CD14-positive monocyte (primary cell): Measurements from ENCODE around the gene GAMT. TPM values are rescaled to one million over a fixed set of nuclear protein-coding genes. Genes with fewer than 3 reads are reported as not detected.

ENCODE experiments used
- DNase-seq, 3 donors: peaks; one replicate each; pipeline ENCODE4 v3.0.0-alpha.2; 2011 to 2022
- H2AFZ ChIP-seq: 2 replicates; pipeline ENCODE4 v1.6.0; 2012; ENCODE audit warnings: mild to moderate bottlenecking, low read depth, low read length, inconsistent platforms; ENCODE audit not compliant: insufficient read depth, poor library complexity, severe bottlenecking
- H3K27ac ChIP-seq, 2 donors: 1 replicate in 1 of 2; 2 replicates in 1 of 2; pipeline ENCODE4 v1.5.1; 2012 to 2013; ENCODE audit warnings: low read length in 2 of 2, control low read depth in 1 of 2, inconsistent platforms in 1 of 2, low read depth in 1 of 2, mild to moderate bottlenecking in 1 of 2
- H3K27me3 ChIP-seq, 2 donors: one replicate each; pipeline versions ENCODE4 v1.6.0 to v1.6.1; 2011 to 2013; ENCODE audit warnings: low read length in 2 of 2; ENCODE audit not compliant: control insufficient read depth in 2 of 2, insufficient read depth in 2 of 2
- H3K36me3 ChIP-seq, 2 donors: replicated peaks in 1 of 2; 1 replicate in 1 of 2; 2 replicates in 1 of 2; pipeline versions ENCODE4 v1.5.1 to v1.6.1; 2012 to 2013; ENCODE audit warnings: low read length in 2 of 2, control low read depth in 1 of 2, inconsistent platforms in 1 of 2, mild to moderate bottlenecking in 1 of 2; ENCODE audit not compliant: insufficient read depth in 2 of 2, control insufficient read depth in 1 of 2
- H3K4me1 ChIP-seq, 2 donors: 1 replicate in 1 of 2; 2 replicates in 1 of 2; pipeline versions ENCODE4 v1.5.1 to v1.6.1; 2012 to 2013; ENCODE audit warnings: low read length in 2 of 2, control low read depth in 1 of 2, inconsistent platforms in 1 of 2, mild to moderate bottlenecking in 1 of 2, moderate library complexity in 1 of 2; ENCODE audit not compliant: insufficient read depth in 2 of 2, control insufficient read depth in 1 of 2
- H3K4me2 ChIP-seq: replicated peaks from 2 replicates; pipeline ENCODE3; 2012; ENCODE audit warnings: low read length, moderate library complexity, mild to moderate bottlenecking; ENCODE audit not compliant: poor library complexity, severe bottlenecking; ENCODE audit errors: extremely low read depth
- H3K4me3 ChIP-seq, 3 experiments: fragments of 200-600 bp in 1 of 3; sonication (generic) in 1 of 3; replicated peaks in 1 of 3; 1 replicate in 2 of 3; 2 replicates in 1 of 3; pipeline ENCODE4 v1.5.1; 2011 to 2013; ENCODE audit warnings: low read length in 3 of 3, mild to moderate bottlenecking in 3 of 3, control low read depth in 2 of 3, low read depth in 2 of 3, inconsistent platforms in 1 of 3, moderate library complexity in 1 of 3
- H3K79me2 ChIP-seq: 2 replicates; pipeline ENCODE4 v1.6.0; 2012; ENCODE audit warnings: mild to moderate bottlenecking, control low read depth, inconsistent platforms, low read length, moderate library complexity; ENCODE audit not compliant: insufficient read depth
- H3K9ac ChIP-seq: 2 replicates; pipeline ENCODE4 v1.6.0; 2017; ENCODE audit warnings: low read length, mild to moderate bottlenecking; ENCODE audit not compliant: insufficient read depth, poor library complexity, severe bottlenecking
- H3K9me3 ChIP-seq, 2 donors: replicated peaks in 1 of 2; 1 replicate in 1 of 2; 2 replicates in 1 of 2; pipeline versions ENCODE4 v1.5.1 to v1.6.1; 2012 to 2013; ENCODE audit warnings: low read length in 2 of 2, control low read depth in 1 of 2; ENCODE audit not compliant: control insufficient read depth in 1 of 2, insufficient read depth in 1 of 2
- H4K20me1 ChIP-seq: 2 replicates; pipeline ENCODE4 v1.6.0; 2012; ENCODE audit warnings: mild to moderate bottlenecking, low read length, control low read depth, moderate library complexity; ENCODE audit not compliant: insufficient read depth
- H3K27ac Mint-ChIP-seq, 7 donors: one replicate each; pipeline ENCODE4 v1.8.0; 2020; ENCODE audit warnings: mild to moderate bottlenecking in 7 of 7, mixed read lengths in 7 of 7, moderate library complexity in 6 of 7, inconsistent platforms in 2 of 7
- H3K27me3 Mint-ChIP-seq, 3 donors: one replicate each; pipeline ENCODE4 v1.8.0; 2021 to 2022; ENCODE audit warnings: low read depth in 3 of 3, mild to moderate bottlenecking in 3 of 3, mixed read lengths in 3 of 3, moderate library complexity in 3 of 3, inconsistent platforms in 1 of 3
- H3K36me3 Mint-ChIP-seq, 2 donors: one replicate each; pipeline ENCODE4 v1.8.0; 2020; ENCODE audit warnings: mixed read lengths in 2 of 2, inconsistent platforms in 1 of 2, mild to moderate bottlenecking in 1 of 2
- H3K4me1 Mint-ChIP-seq: one replicate; pipeline ENCODE4 v1.8.0; 2020; ENCODE audit warnings: mild to moderate bottlenecking, mixed read lengths
- H3K4me3 Mint-ChIP-seq, 2 donors: one replicate each; pipeline ENCODE4 v1.8.0; 2020; ENCODE audit warnings: mild to moderate bottlenecking in 2 of 2, mixed read lengths in 2 of 2, moderate library complexity in 1 of 2
- H3K9me3 Mint-ChIP-seq, 7 donors: one replicate each; pipeline ENCODE4 v1.8.0; 2020 to 2022; ENCODE audit warnings: mixed read lengths in 7 of 7, mild to moderate bottlenecking in 6 of 7, moderate library complexity in 6 of 7, inconsistent platforms in 2 of 7
- WGBS: methylation state at CpG from one replicate; pipeline ENCODE4 v1.1.5; 2013; ENCODE audit warnings: missing lambda C conversion rate; ENCODE audit not compliant: insufficient coverage; 5-methylcytosine and 5-hydroxymethylcytosine counted together
- intact Hi-C, 2 donors: fragments of 100-400 bp; cut with micrococcal nuclease; formaldehyde crosslinking; loops; one replicate each; pipeline versions ENCODE4 v1.15.0 to v1.15.1; 2023
- polyA minus RNA-seq: library from RNA; depleted of rRNA, polyadenylated mRNA; stranded (reverse); fragments of >200 nt; gene quantifications from 2 replicates; pipeline ENCODE4 v1.2.3, GENCODE V29; 2012
- polyA plus RNA-seq, 3 donors: library from polyadenylated mRNA; depleted of rRNA in 1 of 3; unstranded in 2 of 3; stranded (reverse) in 1 of 3; fragments of 300-500 nt in 2 of 3; fragments of >200 nt in 1 of 3; fragmentation: Illumina TruSeq in 2 of 3; gene quantifications; 1 replicate in 2 of 3; 2 replicates in 1 of 3; pipeline ENCODE4 v1.2.3, GENCODE V29; 2012 to 2021
- total RNA-seq, 12 experiments: library from RNA in 1 of 12; stranded (reverse) in 1 of 12; fragments of 120-200 nt in 1 of 12; gene quantifications; one replicate each; pipeline ENCODE4 v1.2.4 and lab custom pipeline; 2013 to 2026; ENCODE audit warnings: mixed read lengths in 6 of 12, inconsistent platforms in 1 of 12
- TF ChIP-seq, protein P1 (sequence below): fragments of 200-600 bp; IDR thresholded peaks from one replicate; pipeline ENCODE4 v1.8.0; 2022; ENCODE audit warnings: antibody characterized with exemption, mild to moderate bottlenecking

Gene GAMT
- 0.83 TPM for total RNA-seq (2013)
- polyA plus RNA-seq (1 to 10 TPM in 1 of 3 donors, under 1 TPM in 2; 0.95 to 1.3 (median 0.96) TPM), polyA minus RNA-seq (0.83 and 1.4 TPM in 2 replicates), total RNA-seq (lab: John Stamatoyannopoulos, UW) (0 to 2.5 (median 0.35) reads per million in 11 experiments)

- peaks cover 25 to 42% of the 10 kb centered on the region in 2 donors for H3K4me1 ChIP-seq
- H4K20me1 ChIP-seq: no peaks in the 10 kb centered on the region
- peaks cover 29% of the 10 kb centered on the region for H3K4me1 Mint-ChIP-seq
- peak within 1 kb of the TSS; percentile 61 to 79 for H3K4me3 Mint-ChIP-seq
- peak within 1 kb of the TSS; percentile 59 for H3K9ac ChIP-seq
- no peak within 1 kb of the TSS for H3K27ac Mint-ChIP-seq
- peaks cover 0 to 3% (median 1%) of the 10 kb centered on the region in 7 donors for H3K9me3 Mint-ChIP-seq
- no peaks in the 10 kb centered on the region for H3K79me2 ChIP-seq
- no peak within 1 kb of the TSS for H3K27ac ChIP-seq
- H3K4me3 ChIP-seq: peak within 1 kb of the TSS; percentile 6 to 74 (median 21)
- H2AFZ ChIP-seq: peak within 1 kb of the TSS; percentile 73
- TF ChIP-seq, protein P1, sequence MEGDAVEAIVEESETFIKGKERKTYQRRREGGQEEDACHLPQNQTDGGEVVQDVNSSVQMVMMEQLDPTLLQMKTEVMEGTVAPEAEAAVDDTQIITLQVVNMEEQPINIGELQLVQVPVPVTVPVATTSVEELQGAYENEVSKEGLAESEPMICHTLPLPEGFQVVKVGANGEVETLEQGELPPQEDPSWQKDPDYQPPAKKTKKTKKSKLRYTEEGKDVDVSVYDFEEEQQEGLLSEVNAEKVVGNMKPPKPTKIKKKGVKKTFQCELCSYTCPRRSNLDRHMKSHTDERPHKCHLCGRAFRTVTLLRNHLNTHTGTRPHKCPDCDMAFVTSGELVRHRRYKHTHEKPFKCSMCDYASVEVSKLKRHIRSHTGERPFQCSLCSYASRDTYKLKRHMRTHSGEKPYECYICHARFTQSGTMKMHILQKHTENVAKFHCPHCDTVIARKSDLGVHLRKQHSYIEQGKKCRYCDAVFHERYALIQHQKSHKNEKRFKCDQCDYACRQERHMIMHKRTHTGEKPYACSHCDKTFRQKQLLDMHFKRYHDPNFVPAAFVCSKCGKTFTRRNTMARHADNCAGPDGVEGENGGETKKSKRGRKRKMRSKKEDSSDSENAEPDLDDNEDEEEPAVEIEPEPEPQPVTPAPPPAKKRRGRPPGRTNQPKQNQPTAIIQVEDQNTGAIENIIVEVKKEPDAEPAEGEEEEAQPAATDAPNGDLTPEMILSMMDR: peak; percentile 64
- WGBS: under 1% methylated on average over 76 of the region's 87 CpGs
- H3K36me3 Mint-ChIP-seq: peaks cover 0 to 3% of the 10 kb centered on the region in 2 donors
- intact Hi-C loops: no loop called here
- H3K27me3 ChIP-seq: peaks cover 4 to 32% of the 10 kb centered on the region in 2 donors
- H3K27me3 Mint-ChIP-seq: peaks cover 21 to 41% (median 31%) of the 10 kb centered on the region in 3 donors
- H3K36me3 ChIP-seq: no peaks in the 10 kb centered on the region
- peak within 1 kb of the TSS; percentile 92 for H3K4me2 ChIP-seq
- no peaks in the 10 kb centered on the region for H3K9me3 ChIP-seq
- no peak for DNase-seq
These were observed at the start of gene GAMT for GRCh38 chr19:1401138-1401888. Gene GAMT, minus strand, starts transcription at chr19:1401542. Its CDS starts 66 bp downstream, at chr19:1401476.

DNA sequence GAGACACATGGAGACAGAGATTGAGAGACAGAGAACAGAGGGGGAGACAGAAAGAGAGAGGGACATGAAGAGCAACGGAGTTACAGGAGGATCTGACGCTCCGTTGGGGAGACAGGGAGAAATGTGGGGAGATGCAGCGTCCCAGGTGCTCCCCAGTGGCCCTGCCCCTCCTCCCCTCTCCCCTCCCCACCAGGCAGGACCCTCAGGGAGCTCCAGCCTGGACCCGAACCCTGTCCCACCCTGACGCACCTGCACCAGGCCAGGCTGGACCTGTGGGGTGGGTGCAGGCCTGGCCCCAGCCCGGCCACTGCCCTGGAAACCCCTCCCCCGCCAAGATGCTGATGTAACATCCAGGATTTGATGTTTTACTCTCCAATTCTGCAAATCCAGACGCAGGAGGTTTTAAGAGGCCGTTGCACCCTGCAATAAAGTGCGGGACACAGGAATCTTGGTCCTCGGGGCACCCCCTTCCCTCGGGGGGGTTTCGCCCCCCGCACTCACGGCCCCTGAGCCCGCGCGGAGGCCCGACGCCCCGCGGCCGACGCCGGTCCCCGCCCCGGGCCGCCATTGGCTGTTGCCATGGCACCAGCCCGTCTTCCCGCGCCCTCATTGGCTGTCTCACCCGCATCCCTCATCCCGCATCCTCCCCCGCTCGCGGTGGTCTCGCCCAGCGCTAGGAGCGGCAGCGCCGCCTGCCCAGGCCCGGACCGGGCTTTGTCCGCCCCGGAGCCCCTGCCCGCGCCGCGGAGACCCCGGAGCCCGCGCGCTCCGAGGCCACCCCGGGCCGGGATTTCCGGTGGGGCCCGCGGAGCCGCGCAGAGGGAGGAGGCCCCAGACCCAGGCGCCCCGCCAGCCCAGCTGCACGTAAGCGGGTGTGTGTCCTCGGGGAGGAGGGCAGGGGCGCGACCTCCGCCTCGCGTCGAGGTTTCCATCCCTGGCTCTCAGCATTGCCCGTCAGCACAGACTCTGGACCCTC, 48.4 kb upstream of the GAMT start, which contains the start of gene APC2:
Gene APC2 (plus strand): TSS at position 655 of the 976 bp plus-strand sequence. CDS start 2,881 bp downstream, outside the sequence.
- H3K27ac ChIP-seq: no peak within 1 kb of the TSS
- H3K27ac Mint-ChIP-seq: no peak within 1 kb of the TSS
- 4% methylated on average over 68 of the region's 74 CpGs for WGBS
- H2AFZ ChIP-seq: no peak within 1 kb of the TSS
- intact Hi-C loops: loop anchor here in 1 of 2 donors (10.0 kb wide), 1 partner anchor 65 kb away; the partner anchor contains the start of gene ADAMTSL5
- H3K4me3 Mint-ChIP-seq: peak within 1 kb of the TSS in 1 of 2 donors; percentile 83
- H3K4me1 Mint-ChIP-seq: peaks cover 12% of the 10 kb centered on the region
- H3K9me3 ChIP-seq: peaks cover 0 to 23% of the 10 kb centered on the region in 2 donors
- H3K36me3 ChIP-seq: no peaks in the 10 kb centered on the region
- no peak within 1 kb of the TSS for H3K4me3 ChIP-seq
- H4K20me1 ChIP-seq: peaks cover 25% of the 10 kb centered on the region
- TF ChIP-seq, protein P1: no peak
- H3K9ac ChIP-seq: no peak within 1 kb of the TSS
- peaks cover 11 to 22% of the 10 kb centered on the region in 2 donors for H3K4me1 ChIP-seq
- peaks cover 48 to 88% of the 10 kb centered on the region in 2 donors for H3K27me3 ChIP-seq
- peaks cover 0 to 7% of the 10 kb centered on the region in 2 donors for H3K36me3 Mint-ChIP-seq
- peaks cover 0 to 34% (median 15%) of the 10 kb centered on the region in 7 donors for H3K9me3 Mint-ChIP-seq
- H3K79me2 ChIP-seq: no peaks in the 10 kb centered on the region
- peaks cover 76 to 98% (median 85%) of the 10 kb centered on the region in 3 donors for H3K27me3 Mint-ChIP-seq
- DNase-seq: no peak
- no peak within 1 kb of the TSS for H3K4me2 ChIP-seq
